GM21717 (cell line): ENCODE data around the gene CACNA1I.
"Not testable (repeated sequence)": the region's sequence is repeated elsewhere in the genome, so short reads cannot be mapped to it uniquely, and the experiment has no call there.

Experiments used
- ATAC-seq: cut with Tn5 transposase; IDR thresholded peaks from one replicate; pipeline ENCODE4 v1.9.1; 2021; ENCODE audit warnings: mild to moderate bottlenecking, moderate library complexity; ENCODE audit not compliant: unreplicated experiment

Gene CACNA1I

GRCh38 chr22:39570665-39571064 is at the start of gene CACNA1I:
CACNA1I (plus strand) TSS chr22:39570753; CDS start chr22:39570753, 0 bp downstream.
- no peak for ATAC-seq

DNA sequence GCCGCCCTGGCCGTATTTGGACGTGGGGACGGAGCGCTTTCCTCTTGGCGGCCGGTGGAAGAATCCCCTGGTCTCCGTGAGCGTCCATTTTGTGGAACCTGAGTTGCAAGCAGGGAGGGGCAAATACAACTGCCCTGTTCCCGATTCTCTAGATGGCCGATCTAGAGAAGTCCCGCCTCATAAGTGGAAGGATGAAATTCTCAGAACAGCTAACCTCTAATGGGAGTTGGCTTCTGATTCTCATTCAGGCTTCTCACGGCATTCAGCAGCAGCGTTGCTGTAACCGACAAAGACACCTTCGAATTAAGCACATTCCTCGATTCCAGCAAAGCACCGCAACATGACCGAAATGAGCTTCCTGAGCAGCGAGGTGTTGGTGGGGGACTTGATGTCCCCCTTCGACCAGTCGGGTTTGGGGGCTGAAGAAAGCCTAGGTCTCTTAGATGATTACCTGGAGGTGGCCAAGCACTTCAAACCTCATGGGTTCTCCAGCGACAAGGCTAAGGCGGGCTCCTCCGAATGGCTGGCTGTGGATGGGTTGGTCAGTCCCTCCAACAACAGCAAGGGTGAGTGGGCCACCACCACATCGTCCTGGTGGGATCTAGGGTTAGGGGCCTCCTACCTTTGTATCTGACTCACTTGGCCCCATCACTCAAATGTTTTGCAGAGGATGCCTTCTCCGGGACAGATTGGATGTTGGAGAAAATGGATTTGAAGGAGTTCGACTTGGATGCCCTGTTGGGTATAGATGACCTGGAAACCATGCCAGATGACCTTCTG is 49.3 kb upstream of the CACNA1I start:
- ATAC-seq, result not testable (repeated sequence)

DNA sequence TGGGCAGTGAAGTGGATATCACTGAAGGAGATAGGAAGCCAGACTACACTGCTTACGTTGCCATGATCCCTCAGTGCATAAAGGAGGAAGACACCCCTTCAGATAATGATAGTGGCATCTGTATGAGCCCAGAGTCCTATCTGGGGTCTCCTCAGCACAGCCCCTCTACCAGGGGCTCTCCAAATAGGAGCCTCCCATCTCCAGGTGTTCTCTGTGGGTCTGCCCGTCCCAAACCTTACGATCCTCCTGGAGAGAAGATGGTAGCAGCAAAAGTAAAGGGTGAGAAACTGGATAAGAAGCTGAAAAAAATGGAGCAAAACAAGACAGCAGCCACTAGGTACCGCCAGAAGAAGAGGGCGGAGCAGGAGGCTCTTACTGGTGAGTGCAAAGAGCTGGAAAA is 48.5 kb upstream of the CACNA1I start:
- ATAC-seq, result not testable (repeated sequence)

GRCh38 chr22:39522567-39523300 is 47.8 kb upstream of the CACNA1I start:
- ATAC-seq, result no peak

DNA sequence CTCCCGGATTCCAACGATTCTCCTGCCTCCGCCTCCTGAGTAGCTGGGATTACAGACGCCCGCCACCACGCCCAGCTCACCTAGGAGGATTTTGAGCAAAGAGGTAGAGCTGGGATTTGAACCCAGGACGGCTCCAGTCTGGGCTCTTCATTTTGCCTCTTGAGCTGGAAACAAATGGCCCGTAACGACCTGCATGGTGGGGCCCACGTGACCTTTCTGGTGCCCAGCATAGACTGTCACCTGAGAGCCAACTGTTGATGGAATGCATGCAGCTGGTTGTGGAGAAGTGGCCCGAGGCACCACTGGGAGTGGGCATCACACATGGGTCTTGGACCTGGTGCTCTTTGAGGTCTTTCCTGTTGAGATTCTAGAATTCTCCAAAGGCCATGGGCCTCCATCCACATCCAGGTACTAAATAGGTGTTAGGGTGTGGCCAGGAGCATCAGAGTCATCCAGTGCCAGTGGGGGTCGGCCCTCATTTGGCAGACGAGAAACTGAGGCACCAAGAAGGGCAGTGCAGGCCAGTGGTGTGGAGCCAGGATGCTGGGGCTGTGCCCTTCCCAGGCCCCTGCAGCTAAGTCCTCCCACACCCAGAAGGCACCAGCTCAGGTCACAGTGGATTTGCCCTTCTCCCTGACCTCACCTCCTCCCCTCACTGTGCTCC is 46.3 kb upstream of the CACNA1I start:
- ATAC-seq, result no peak

DNA sequence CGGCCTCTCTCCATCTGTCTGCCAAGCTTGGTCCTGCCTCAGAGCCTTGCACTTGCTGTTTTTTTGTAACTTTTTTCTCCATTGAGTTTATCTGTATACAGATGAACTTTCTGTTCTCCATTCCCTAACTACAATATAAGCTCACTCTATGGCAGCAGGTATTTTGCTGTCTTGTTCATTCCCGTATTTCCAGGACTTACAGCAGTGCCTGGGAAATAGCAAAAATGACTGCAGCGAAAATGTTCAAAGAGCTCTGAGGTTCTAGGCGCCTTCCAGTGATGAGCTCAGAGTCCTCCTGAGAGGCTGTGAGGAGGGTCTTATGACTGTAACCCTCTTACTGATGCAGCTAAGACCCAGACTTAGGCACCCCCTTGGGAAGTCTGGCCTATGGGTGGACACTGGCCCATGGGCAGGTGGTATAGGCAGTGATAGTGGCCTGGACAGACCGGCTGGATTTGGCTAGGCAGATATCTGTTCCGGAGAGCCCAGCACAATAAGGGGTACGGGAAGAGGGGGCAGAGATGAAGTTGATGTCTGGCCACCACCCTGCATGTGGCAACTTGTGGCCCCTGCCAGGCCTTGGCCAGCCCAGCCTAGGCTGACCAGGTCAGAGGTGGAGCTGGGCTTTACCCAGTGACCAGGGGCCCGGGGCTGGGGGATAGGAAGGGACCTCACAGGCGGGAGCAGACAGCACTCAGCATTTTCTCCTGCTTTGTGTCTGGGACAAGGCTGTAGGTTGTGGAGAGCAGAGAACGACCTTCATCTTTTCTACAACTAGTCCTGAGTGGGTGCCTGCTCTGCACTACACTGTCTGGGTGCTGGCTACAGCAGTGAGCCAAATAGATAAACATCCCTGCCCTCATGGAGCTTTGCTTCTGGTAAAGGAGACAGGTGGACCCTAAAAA is 45.5 kb upstream of the CACNA1I start:
- no peak for ATAC-seq

DNA sequence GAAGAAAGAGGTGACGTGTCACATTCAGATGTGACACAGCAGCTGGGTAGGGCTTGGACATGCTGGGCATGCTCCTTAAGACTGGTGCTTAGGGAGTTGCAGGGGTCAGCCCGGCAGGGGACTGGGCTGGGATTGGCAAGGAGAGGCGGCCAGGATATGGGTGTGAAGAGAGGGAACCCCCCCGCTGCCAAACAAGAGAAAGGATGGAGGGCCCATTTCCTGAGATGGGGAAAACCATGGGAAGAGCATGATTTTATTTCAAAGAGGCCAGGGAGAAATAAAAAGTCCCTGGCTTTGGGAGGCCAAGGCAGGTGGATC is 44.9 kb upstream of the CACNA1I start:
- ATAC-seq, result no peak

- no peak for ATAC-seq
Measured at GRCh38 chr22:39526736-39527171, 43.8 kb upstream of the CACNA1I start.

- ATAC-seq, result no peak
Measured at GRCh38 chr22:39527481-39527961, 43.0 kb upstream of the CACNA1I start.

- no peak for ATAC-seq
Measured at GRCh38 chr22:39528080-39528661, 42.4 kb upstream of the CACNA1I start.

DNA sequence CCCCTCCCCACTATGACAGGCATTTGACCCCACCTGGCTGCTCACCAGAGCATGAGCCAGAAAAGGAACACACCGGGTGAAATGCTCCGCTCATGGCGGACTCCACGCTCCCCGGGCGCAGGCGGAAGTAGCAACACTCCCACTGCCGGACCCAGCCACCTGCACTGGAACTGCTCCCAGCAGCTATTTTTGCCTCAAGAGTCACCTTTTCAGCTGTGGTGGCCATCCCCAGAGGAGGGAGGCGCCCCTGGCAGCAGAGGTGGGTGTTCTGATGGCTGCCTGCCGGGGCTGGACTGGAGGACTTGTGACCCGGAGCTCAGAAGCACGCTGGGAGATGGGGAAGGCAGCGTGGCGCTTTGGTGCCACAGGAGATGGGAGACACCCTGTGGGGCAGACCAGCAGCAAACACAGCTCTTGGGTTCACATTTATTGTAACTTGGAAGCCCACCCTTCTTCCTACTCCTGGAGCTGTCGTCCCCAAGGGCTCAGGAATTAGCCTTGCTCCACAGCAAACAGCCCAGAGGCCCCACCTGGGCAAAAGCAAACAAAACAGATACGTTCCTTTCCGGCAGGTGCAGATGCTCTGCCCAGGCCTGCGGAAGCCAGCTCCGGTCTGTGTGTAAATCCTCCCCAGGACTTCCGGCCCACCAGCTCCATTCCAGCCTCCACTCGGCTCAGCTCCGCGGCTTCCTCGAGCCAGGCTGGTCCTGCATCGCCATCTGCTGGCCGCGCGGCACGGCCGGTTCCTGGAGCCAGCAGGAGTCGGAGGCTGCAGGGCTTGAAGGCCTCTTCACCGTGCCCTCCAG is 41.7 kb upstream of the CACNA1I start:
- ATAC-seq, result no peak

DNA sequence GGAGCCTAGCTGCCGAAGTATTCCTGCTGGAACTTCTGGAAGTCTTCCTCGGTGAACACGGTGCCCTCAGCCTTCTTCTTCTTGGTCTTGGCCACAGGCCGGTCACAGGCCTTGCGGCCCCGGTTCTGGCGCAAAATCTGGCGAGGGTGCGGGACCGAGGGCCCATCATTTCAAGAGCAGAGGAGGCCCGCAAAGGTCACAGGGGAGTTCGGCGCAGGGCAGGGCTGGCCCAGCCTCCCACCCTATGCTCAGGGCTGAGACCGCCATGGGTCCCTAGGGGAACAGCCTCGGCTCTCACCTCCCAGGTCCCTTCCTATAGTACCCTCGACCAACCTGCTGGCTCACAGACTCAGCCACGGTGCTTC is 41.1 kb upstream of the CACNA1I start:
- ATAC-seq, result no peak

- ATAC-seq, result no peak
Measured at GRCh38 chr22:39530116-39530515, 40.4 kb upstream of the CACNA1I start.

GRCh38 chr22:39530692-39531331 is 39.7 kb upstream of the CACNA1I start:
- no peak for ATAC-seq

DNA sequence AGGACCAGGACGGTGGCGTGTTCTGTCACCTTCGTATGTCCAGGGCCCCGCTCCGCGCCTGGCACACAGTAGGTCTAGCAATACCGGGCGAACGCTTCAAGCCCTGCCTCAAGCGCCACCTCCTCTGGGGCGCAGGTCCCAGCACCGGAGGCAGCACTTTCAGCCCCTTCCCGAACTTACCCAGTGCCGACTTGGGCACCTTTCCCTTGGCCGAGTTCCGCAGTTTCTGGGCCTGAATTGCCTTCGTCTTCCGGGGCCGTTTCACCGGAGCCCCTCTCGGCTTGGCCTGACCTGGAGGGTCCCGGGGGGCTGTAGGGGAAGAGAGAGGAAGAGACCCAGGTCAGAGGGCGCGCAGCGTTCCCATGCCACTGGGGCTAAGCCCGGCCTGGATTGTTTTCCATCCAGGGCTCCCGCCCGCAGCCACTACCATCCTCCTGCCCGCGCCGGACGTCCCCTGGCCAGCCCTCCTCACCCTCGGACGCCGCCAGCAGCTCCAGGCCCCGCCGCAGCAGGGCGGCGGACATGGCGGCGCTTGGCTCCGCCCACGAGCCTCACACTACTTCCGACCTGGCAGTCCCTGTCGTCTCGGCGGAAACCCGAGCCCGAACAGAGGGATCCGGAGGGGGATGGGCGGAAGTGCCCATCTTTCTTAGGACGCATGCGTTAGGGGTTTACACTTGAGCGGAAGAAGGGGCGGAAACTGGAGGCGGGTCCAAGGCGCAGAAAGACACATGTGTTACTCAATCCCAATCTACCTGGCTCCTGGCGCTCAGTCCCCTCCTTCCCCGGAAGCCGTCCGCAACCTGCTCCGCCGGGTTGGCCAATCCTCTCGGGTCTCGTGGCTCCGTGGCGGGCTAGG is 38.1 kb upstream of the CACNA1I start, which contains the start of gene RPS19BP1:
TSS of gene RPS19BP1 (minus strand) at position 534 of the 859 bp plus-strand sequence. CDS start at position 524, 10 bp downstream.
- ATAC-seq, result peak; percentile 62

GRCh38 chr22:39534092-39534506 is 36.5 kb upstream of the CACNA1I start:
- ATAC-seq, result no peak

DNA sequence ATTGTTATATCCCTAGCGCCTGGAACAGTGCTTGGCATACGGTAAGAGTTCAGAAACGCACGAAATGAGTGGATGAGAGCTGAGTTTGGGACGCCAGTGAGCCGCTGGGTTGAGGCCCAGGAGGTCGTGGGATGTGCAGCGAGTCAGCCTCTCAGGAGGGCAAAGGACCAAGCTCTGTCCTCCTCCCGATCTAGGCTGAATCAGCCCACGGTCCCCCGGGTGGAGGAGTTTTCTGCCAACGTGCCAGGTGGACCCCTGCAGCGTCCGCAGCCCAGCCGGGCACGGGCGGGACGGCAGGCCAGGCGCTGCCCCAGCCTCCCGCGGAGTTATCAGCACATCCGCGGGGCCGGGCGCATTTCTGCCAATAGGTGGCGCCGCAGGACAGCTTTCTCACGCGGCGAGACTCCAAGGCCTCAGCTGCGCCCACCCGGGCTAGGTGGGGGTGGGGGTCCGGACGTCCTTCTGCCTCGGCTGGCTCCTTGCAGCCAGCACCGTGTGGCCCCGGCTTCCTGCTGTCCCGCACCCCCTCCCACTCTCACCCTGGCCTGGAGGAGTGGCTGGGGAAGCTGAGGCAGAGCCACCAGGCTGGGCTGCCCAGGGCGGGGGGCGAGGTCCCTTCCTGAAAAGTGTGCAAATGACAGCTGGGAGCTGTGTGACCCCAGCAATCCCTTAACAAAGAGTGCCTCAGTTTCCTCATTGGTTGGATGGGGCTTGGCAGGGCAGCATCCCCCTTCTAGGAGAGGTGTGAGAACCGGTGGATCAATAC is 35.8 kb upstream of the CACNA1I start:
- ATAC-seq, result no peak
